ENCODE measurements around the gene KDM5C. TPM values are rescaled to one million over a fixed set of nuclear protein-coding genes. Genes with fewer than 3 reads are reported as not detected.

The KDM5C gene
- total RNA-seq, 1 donor from 2014 or later, result 126 TPM

- DNase-seq (ENCODE audit: low read depth), result no peak
Measured at GRCh38 chrX:53250556-53250955, 25.5 kb upstream of the KDM5C start.

DNA sequence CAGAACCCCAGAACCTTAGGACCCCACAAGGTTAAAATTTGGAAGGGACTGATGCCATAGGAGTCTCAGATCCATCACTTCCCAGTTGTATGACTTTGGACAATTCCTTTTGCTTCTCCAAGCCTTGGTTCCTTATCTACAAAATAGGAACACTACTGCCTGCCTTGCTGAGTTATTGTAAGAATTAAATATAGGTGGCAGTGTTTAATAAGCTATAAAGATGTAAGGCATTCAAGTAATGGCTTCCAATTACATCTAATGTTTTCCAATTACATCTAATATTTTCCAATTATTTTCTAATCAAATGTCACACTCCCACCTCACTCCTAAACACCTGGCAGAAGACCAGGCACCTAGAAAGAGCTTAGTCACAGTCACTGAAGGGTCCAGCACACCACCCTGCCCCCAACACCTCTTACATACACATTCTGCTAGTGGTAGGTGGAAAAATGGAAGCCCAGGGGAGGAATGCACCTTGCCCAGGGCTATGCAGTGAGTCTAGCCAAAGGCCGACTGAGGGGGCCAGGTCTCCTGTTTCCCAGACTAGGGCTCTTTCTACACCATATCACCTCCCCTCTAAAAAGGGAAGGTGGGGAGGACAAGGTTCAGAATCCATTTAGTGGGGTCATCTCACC lies 24.5 kb upstream of the KDM5C start:
- DNase-seq (ENCODE audit: low read depth), result no peak

- no peak for DNase-seq (ENCODE audit: low read depth)
Measured at GRCh38 chrX:53247928-53248327, 22.9 kb upstream of the KDM5C start.

GRCh38 chrX:53246231-53246630 lies 21.2 kb upstream of the KDM5C start:
- no peak for DNase-seq (ENCODE audit: low read depth)

- no peak for DNase-seq (ENCODE audit: low read depth)
Measured at GRCh38 chrX:53244610-53245009, 19.6 kb upstream of the KDM5C start.

DNA sequence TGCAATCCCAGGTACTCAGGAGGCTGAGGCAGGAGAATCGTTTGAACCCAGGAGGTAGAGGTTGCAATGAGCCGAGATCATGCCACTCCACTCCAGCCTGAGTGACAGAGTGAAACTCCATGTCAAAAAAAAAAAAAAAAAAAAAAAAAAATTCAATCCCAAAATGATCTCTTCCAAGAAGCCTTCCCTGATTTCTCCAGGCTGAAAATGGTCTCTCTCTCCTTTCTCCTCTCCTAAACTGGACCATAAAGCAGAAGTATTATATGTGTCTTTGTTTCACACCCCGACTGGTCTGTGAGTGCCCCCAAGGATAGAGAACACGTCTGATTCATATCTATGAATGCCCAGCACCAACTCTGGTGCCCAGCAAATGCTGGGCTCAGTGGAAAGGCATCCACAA lies 17.3 kb upstream of the KDM5C start:
- no peak for DNase-seq (ENCODE audit: low read depth)

DNA sequence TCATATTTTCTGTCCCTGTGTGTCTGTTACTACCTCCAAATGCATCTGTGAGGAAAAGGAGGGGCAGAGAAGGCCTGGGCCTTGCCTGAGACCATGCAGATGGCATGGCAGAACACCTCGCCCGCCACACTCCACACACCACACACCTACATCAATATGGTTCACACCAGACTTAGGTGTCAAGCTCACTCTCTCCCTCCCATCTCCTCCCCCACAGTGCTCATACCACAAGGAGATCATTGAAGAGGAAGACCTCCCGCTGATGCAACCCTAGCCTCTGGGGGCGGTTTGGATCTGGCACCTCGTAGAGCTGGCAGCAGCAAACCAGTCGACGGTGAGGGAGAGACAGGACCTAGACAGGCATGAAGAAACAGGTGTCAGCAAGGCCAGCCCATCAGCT lies 16.6 kb upstream of the KDM5C start:
- DNase-seq (ENCODE audit: low read depth), result no peak

DNA sequence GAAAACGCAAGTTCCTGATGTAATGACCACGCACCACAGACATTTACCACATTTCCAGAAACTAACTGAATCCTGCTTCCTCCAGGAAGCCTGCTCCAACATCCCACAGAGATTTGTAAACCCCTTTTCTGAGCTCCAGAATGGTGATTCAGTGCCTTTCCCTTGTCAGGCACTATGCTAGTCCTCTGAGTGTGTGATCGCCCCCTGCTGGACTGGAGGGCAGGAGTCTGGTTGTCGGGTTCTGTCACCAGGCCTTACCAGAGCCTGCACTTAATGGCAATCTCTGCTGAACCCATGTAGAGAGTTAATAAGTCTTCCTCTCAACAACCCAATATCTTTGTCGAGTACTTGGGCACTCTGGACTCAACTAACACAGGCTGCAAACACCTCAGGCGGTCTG lies 14.5 kb upstream of the KDM5C start:
- no peak for DNase-seq (ENCODE audit: low read depth)

DNA sequence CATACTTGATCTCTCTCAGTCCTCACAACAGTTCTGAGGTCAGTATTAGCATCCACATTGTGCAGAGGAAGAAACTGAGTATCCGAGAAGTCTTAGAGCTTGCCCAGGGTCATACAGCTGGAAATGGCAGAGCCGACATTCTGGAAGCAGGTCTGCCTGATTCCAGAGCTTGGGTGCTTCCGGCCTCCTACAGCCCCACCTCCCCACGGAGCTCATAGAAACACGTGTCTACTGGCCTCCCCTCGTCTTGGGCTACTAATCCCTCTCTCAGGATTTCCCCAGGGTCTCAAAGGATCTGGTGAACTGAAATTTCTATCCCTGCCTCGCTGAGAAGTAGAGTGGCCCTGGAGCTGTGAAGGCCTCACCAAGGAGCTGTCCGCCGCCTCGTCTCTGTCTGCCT lies 12.0 kb upstream of the KDM5C start:
- DNase-seq (ENCODE audit: low read depth), result no peak

DNA sequence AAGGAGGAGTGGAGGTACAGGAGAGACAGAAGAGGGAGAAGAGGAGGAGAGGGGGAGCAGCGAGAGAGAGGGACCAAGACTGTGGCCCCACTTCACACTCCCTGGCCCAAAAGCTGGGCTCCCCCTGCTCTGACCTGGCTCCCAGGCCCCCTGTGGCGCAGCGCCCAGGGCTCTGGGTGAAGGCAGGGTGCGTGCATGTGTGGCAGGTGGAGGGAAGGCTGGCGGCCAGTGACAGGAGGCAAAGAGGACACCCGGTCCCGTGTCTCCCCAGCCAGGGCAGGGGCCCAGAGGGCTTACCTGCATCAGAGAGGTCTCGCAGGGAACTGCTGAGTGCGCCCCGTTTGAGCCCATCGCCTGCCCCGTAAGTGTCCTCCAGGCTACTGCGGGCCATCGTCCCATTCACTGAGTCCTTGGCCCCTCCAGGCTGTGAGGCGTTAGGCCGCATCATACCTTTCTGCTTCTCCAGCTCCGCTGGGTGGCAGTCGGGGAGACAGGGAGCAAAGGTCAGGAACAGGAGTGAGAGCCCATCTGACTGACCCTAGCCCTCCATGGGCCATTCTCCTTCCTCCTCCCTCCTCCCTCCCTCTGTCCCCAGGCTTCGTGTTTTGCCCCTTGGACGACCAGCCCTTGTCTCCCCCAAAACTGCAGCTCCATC lies 11.1 kb upstream of the KDM5C start:
- no peak for DNase-seq (ENCODE audit: low read depth)

- no peak for DNase-seq (ENCODE audit: low read depth)
Measured at GRCh38 chrX:53235566-53235965, 10.6 kb upstream of the KDM5C start.

DNA sequence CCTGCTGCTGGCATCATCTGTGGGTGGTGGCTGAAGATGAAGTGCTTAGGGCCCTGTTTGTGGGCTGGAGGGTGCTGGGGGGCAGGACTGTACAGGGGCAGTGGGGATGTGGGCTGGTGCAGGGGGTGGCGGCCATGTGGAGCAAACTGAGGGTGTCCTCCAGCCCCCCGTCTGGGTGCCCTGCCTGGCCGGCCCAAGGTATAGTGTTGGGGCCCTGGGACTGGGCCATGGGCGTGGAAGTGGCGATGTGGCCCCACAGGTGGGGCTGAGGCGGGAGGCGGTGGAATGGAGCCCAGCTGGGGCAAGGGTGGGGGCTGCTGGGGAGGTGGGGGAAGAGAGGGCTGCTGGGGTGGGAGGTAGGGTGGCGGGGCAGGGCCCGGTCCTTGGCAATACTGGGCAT lies 9.5 kb upstream of the KDM5C start:
- DNase-seq (ENCODE audit: low read depth), result no peak

- DNase-seq (ENCODE audit: low read depth), result no peak
Measured at GRCh38 chrX:53233536-53233935, 8.5 kb upstream of the KDM5C start.

- DNase-seq (ENCODE audit: low read depth), result no peak
Measured at GRCh38 chrX:53230116-53230515, 5.1 kb upstream of the KDM5C start.

DNA sequence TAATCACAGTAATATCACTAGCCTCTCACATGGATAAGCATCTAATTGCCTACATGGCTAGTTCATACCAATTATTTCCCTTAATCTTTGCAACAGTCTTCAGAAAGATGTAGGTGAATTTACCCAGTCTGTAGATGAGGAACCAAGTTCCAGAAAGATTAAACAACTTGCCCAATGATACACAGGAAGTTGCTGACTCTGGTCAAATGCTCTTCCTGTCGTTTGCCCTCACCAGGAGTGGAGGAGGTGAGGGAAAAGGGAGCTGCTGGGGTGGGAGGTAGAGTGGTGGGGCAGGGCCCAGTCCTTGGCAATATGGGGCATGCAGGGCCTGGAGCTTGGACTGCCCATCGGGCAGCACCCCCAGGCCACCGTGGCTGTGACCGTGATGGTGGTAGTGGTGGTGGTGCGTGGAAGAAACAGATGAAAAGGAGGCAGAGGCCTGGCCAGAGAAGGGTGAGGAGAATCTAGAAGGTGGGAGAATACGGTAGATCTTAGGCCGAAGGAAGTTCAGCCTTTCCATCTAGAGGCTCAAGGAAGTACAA lies 2.3 kb upstream of the KDM5C start:
- DNase-seq (ENCODE audit: low read depth), result no peak

DNA sequence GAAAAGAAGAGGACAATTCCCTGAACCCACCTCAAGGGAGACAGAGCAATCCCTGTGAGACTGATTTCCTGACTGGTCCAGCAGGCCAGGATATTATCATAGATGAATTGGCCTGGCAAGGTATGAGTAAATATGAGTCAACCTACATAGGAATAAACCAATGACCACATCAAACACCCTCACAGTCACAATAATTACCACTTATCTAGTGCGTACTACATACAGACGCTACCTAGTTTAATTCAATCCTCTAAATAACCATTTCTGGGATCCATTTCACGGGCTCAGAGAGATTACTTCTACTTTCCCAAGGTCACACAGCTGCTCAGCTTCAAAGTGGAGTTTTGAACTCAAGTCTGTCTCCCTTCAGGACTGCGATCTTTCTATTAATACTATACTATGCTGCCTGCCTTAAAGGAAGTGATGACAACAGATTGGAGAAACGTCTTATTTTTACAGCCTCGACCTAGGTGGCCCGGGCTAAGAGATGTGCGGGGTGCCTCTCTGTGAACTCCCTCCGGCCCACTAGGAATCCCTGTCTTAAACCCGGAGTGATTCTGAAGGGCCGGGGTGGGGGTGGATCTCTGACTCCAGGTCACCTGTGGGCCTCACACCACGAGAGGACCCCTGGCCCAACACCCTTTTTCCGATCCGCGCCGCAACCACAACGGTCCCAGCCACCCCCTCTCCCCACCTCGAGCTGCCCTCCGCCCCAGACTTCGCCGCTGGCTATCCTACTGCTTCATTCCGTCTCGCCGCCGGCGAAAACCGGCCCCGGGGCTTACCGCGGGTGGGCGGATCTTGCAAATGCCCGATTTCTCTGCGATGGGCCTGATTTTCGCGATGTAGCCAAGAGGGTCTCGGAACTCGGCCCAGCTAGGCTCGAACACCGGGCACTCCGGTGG lies 800 bp downstream of the KDM5C start:
- DNase-seq (ENCODE audit: low read depth), result peak; percentile 65

DNA sequence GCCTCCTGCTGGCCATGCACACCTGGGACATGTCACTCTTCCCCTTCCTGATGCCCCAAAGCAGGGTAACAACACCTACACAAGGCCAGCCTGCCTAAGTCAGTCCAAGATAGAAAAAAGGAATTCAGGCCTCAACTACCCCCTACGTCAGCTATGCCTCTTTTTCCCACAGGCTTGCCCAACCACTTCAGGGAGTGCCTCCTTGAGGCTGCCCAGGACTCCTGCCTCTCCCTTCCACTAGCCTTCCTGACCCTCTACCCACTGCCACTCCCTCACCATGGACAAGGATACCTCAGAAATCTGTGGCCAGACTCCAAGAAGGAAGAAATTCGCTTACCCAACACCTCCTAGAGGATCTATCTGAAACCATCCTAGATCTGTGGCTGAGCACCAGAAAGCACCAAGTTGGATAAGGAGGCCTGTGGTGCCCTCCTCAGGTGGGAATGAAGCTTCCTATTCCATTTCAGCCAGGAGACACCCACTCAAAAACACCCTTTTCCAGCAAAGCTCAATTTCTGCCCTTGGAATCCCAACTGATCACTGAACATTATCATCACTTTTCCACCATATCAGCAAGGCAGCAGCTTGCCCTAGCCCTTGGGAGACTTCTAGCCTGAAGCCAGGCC lies 1.8 kb downstream of the KDM5C start:
- no peak for DNase-seq (ENCODE audit: low read depth)

DNA sequence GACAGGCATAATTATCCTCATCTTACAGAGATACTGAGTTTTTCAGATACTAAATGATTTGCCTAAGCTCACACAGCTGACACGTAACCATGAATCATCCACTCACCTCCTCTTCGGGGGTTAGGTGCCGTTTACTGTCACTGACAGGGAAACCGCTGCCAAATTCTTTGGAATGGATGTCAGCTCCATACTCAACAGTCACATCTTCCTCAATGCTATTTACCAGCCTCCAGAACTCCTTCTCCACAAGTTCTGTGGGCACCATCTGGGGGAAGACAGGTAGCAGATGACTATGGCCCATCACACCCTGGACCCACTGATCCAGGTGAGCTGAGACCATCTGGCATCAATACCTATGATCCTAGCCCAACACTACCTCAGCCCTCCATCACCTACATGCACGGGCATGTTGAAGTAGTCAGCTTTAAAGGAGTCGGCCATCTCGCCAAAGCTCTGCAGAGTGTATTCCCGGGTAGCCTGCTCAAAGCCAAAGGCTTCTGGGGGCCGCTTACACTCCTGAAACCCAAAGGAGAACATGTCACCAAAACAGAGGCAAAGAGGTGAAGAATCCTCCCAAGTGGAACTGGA lies 13.5 kb downstream of the KDM5C start:
- DNase-seq (ENCODE audit: low read depth), result no peak

DNA sequence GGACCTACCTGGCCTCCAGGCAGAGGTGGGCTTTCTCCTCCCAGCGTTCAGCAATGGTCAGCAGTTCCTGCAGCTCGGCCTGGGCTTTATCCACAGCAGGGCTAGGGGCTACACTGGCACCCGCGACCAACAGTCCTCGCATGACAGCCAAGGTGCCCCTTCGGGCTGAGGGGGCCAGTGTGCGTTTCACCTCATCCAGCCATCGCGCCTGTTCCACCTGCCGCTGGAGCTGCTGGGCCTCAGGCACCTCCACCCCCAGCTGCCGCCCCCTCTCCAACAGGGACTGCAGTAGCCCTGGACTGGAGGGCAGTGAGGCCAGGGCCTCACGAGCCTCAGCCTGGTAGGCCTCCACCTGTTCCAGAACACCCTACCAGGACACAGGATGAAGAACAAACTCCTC lies 28.3 kb downstream of the KDM5C start:
- DNase-seq (ENCODE audit: low read depth), result no peak

GRCh38 chrX:53195401-53195800 lies 29.6 kb downstream of the KDM5C start:
- no peak for DNase-seq (ENCODE audit: low read depth)

DNA sequence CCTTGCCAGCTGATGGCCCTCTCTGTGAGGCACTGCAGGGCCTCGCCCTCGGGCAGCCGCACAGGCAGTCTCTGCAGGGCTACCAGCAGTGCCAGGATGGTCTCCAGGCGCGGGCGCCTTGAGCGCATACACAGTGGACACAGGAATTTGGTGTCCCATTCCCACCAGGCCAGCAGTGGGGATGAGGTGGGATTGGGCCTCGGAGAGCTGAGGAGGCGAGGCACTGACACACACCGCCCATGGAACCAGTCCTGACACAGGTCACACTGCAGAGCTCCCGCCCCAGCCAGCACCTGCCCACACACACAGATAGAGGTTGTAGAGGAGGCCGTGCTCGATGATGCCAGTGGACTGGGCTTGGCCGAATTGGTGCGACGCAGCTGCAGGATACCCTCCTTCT lies 30.7 kb downstream of the KDM5C start:
- no peak for DNase-seq (ENCODE audit: low read depth)

- no peak for DNase-seq (ENCODE audit: low read depth)
Measured at GRCh38 chrX:53193093-53193492, 31.9 kb downstream of the KDM5C start.
